Iris pigment epithelial cell (primary cell): Measurements from ENCODE around the gene PLA2R1.
"Not testable (repeated sequence)": the region's sequence is repeated elsewhere in the genome, so short reads cannot be mapped to it uniquely, and the experiment has no call there.

Experiments
- DNase-seq: peaks from one replicate; pipeline ENCODE4 v3.0.0-alpha.2; 2011; ENCODE audit warnings: low read depth

Gene PLA2R1

GRCh38 chr2:159982842-159983785 is 79.3 kb downstream of the PLA2R1 start:
- peak; percentile 75 for DNase-seq

- DNase-seq, result peak; percentile 93
Observed at GRCh38 chr2:159982270-159982669, 80.1 kb downstream of the PLA2R1 start.

GRCh38 chr2:159976527-159977160 is 85.8 kb downstream of the PLA2R1 start:
- no peak for DNase-seq

GRCh38 chr2:159973325-159973724 is 89.1 kb downstream of the PLA2R1 start:
- no peak for DNase-seq

- no peak for DNase-seq
Observed at GRCh38 chr2:159971365-159972152, 90.9 kb downstream of the PLA2R1 start.

GRCh38 chr2:159970548-159970947 is 91.9 kb downstream of the PLA2R1 start:
- not testable (repeated sequence) for DNase-seq

- DNase-seq, result peak; percentile 49
Observed at GRCh38 chr2:159968279-159968900, 94.0 kb downstream of the PLA2R1 start.

GRCh38 chr2:159963700-159964099 is 98.7 kb downstream of the PLA2R1 start:
- DNase-seq, result no peak

- not testable (repeated sequence) for DNase-seq
Observed at GRCh38 chr2:159962513-159962912, 99.9 kb downstream of the PLA2R1 start.

GRCh38 chr2:159961451-159961850 is 101.0 kb downstream of the PLA2R1 start:
- DNase-seq, result no peak

- DNase-seq, result peak; percentile 19
Observed at GRCh38 chr2:159961037-159961436, 101.4 kb downstream of the PLA2R1 start.

- DNase-seq, result peak; percentile 94
Observed at GRCh38 chr2:159960414-159960813, 102.0 kb downstream of the PLA2R1 start.

- no peak for DNase-seq
Observed at GRCh38 chr2:159959136-159959535, 103.3 kb downstream of the PLA2R1 start.

GRCh38 chr2:159953136-159953823 is 109.1 kb downstream of the PLA2R1 start:
- DNase-seq, result no peak

- DNase-seq, result peak; percentile 71
Observed at GRCh38 chr2:159946326-159946999, 116.0 kb downstream of the PLA2R1 start.

GRCh38 chr2:159944874-159945273 is 117.5 kb downstream of the PLA2R1 start:
- DNase-seq, result no peak

- no peak for DNase-seq
Observed at GRCh38 chr2:159942146-159942545, 120.3 kb downstream of the PLA2R1 start.

- DNase-seq, result no peak
Observed at GRCh38 chr2:159941729-159942128, 120.7 kb downstream of the PLA2R1 start.

GRCh38 chr2:159939946-159940345 is 122.5 kb downstream of the PLA2R1 start:
- DNase-seq, result peak; percentile 36

GRCh38 chr2:159938395-159938794 is 124.0 kb downstream of the PLA2R1 start:
- DNase-seq, result no peak

- no peak for DNase-seq
Observed at GRCh38 chr2:159936471-159936870, 125.9 kb downstream of the PLA2R1 start.
